GM19193 (cell line): ENCODE results near the gene FMN1.

ENCODE experiments used
- POLR2A ChIP-seq: IDR thresholded peaks from 4 replicates; pipeline ENCODE4 v1.6.1; 2011; ENCODE audit not compliant: insufficient read depth, insufficient read length; ENCODE audit errors: extremely low read depth

Gene FMN1

DNA sequence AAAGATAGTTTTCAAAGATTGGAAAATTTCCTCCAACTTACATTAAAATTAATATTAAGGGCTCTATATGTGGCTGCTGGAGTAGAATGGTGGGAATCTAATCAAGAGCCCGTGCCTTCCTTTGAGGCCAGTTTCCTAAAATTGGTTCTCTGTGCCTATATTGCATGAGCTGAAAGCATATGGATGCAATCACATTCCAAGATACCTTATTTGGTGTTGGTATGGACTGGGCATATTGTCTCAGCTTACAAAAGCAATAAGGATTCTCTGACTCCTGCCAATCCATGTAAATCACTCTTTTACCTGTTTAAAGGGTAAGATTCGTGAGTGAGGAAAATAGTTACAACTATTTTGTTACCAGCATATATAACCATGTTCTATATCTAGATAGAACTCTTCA lies 365.1 kb downstream of the FMN1 start:
- TF ChIP-seq POLR2A, result no peak

DNA sequence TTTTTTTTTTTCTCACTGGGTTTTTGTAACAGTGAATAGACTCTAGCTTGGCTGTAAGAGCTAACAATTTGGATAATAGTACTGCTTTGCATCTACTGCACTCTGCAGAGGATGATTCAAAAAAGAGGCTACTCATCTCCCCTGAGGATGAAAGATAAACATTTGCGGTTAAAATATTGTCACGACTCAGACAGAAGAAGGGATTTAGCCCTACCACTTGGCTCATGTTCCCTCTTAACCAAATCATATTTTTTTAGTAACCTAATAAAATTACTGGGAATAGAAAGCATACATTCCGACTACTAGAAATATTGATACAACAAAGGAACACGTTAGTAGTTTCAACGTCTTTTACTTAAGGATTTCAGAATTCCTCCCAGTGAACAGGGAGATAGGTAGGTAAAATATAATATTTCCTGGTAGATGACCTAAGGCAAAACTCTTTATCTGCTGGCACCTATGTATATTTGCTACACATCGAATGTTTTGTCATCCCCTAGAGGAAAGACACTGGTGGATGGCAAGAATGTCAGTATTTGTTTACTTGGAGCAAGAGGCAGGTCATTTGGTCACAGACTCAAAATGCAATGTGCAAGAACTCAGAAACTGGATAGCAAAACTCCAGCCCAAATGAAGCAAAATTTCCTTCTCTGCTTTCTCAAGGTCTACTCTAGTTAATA lies 365.9 kb downstream of the FMN1 start:
- TF ChIP-seq POLR2A, result no peak

GRCh38 chr15:32826685-32827084 lies 367.8 kb downstream of the FMN1 start:
- TF ChIP-seq POLR2A, result no peak

DNA sequence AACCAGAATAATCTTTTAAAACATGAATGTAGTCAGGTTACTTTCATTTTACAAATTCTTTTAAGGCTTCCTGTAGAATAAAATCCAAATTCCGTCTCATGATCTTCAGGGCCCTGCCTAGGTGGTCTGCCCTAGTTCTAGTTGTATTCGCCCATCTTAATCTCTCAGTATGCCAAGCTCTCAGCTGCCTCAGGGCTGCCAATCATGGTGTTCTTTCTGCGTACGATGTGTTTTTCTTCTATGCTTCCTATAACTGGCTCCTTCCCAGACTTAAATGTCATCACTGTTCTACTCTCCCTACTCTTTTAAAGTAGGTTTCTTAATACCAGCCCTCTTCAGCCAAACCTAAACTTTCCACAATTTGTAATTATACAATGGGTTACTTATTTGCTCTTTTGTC lies 369.3 kb downstream of the FMN1 start:
- TF ChIP-seq POLR2A, result no peak

GRCh38 chr15:32824777-32825176 lies 369.7 kb downstream of the FMN1 start:
- TF ChIP-seq POLR2A, result no peak

DNA sequence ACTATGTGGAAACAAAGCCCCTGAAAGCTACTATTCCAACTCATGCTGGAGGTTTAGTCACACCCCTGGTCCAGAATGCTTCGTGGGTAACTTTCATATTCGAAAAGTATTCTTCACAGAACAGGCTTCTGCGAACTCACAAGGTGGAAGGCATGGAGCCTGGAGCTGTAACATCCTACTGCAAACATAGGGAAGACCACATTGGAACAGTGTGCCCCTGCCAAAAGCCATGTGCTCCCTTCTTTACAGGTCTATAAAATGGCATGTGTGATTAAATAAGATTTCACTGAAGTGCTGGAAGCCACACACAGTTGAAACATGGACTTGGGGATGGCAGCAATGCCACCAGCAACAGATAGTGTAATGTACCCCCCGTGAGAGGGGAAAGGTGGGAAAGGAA lies 370.8 kb downstream of the FMN1 start:
- no peak for TF ChIP-seq POLR2A

DNA sequence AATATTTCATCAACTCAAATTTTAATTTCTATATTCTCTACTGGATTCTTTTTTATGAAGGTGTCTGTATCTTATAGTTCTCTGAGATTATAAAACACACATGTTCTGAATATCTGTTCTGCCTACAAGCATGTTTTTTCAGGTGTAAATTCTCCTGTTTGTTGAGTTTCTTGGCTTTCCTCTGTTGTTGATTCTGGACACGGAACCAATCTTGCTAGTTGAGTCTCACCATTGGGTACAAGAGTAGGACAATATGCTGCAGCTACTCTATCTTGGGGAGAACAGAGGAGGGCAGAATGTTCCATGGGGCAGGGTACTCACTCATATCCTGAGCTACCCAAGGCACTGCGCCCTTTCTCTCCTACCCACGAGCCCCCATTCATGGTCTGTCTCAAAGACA lies 371.8 kb downstream of the FMN1 start:
- no peak for TF ChIP-seq POLR2A

- TF ChIP-seq POLR2A, result no peak
These were observed 375.1 kb downstream of the FMN1 start for GRCh38 chr15:32819448-32819847.

GRCh38 chr15:32818758-32819447 lies 375.6 kb downstream of the FMN1 start:
- no peak for TF ChIP-seq POLR2A

- TF ChIP-seq POLR2A, result no peak
These were observed 376.9 kb downstream of the FMN1 start for GRCh38 chr15:32817577-32817976.

GRCh38 chr15:32807331-32807730 lies 387.2 kb downstream of the FMN1 start:
- TF ChIP-seq POLR2A, result no peak

GRCh38 chr15:32803631-32804030 lies 390.9 kb downstream of the FMN1 start:
- no peak for TF ChIP-seq POLR2A

DNA sequence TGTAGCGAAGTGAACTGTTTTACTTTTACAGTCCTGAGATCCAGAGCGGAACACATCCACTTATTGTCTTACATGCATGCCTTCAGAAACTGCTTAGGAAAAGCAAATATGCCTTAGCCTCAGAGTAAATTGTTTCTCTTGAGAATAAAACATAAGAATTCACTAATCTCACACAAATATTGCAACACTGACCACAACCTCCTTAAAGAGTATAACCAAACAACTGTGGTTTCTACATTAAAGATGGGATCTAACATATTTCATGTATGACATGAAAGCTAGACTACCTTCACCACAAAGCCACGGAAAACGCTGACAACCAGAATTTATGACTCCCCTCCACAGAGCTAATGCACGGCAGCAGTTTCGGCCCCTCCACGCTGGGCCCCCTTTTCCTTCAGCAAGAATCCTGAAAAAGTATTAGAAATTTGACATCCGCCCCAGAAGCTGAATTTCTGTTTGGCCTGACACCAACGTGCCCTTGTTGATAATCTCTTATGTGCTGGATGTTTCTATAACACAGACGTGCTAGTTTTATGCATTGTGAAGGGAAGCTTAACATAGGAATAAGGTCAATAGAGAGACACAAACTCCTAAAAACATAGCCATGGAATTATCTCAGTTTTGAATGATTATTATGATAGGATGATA lies 392.1 kb downstream of the FMN1 start:
- no peak for TF ChIP-seq POLR2A

DNA sequence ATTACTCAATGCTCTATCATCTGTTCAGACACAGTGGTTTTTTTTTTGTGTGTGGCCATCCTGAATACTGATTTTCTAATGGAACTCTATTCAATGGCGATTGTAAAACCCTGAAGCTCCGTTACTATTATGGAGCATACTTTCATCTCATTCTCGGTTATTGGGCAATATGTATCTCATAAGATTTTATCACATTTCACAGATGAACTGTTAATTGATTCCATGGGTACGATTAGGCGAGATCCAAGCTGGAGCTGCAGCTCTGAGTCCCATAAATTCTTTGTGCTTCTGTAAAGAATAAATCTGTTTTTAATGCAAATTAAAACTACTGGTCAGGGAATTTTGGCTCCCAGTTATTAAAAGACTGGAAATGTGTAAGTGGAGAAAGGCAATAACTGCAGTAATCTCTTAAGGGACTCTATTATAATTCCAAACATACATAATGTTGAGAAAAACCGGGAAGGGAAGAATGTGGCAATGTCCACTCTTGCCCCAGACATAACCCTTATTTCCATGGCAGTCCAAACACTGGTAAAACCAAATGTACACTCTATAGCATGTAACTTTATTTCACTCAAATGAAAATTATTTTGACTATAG lies 394.5 kb downstream of the FMN1 start:
- TF ChIP-seq POLR2A, result no peak

DNA sequence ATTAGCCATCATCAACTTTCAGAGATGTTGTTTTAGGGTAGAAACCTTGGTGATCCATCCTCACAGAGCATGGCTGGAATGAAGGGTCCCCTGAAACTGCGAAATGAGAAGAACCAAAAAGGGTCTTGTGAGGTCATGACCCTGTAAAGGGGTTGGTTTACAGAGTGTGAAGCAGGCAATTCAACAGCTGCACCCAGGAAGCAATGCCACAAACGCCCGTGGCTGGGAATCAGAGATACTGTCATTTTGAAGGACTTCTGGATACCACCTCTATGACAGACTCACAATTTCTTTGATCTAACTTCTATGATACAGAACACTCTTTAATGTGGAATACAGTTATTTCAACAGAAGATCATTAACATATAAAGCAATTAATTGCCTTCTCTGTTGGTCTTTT lies 397.7 kb downstream of the FMN1 start:
- no peak for TF ChIP-seq POLR2A

- TF ChIP-seq POLR2A, result no peak
These were observed 399.5 kb downstream of the FMN1 start for GRCh38 chr15:32794973-32795372.
